DND-41 (cell line): ENCODE results near the gene GALNTL6.

Experiments
- ATAC-seq: fragments of 200-7000 bp; cut with Tn5 transposase; 3 replicates; pipeline ENCODE4 v1.9.1; 2021; ENCODE audit warnings: low read depth; ENCODE audit not compliant: insufficient read depth
- DNase-seq: peaks from one replicate; pipeline ENCODE4 v3.0.0-alpha.2; 2020
- H2AFZ ChIP-seq: 2 replicates; pipeline ENCODE4 v1.6.0; 2012; ENCODE audit warnings: low read depth, low read length
- H3K27ac ChIP-seq: 2 replicates; pipeline ENCODE4 v1.5.1; 2012; ENCODE audit warnings: low read length, inconsistent platforms
- H3K27me3 ChIP-seq: fragments of 200-600 bp; sonication (generic); 2 replicates; pipeline ENCODE4 v1.6.0; 2012; ENCODE audit warnings: low read length, mild to moderate bottlenecking, inconsistent platforms; ENCODE audit not compliant: insufficient read depth, poor library complexity
- H3K36me3 ChIP-seq: 2 replicates; pipeline ENCODE4 v1.5.1; 2012; ENCODE audit warnings: low read length, inconsistent platforms; ENCODE audit not compliant: insufficient read depth
- H3K4me1 ChIP-seq: 2 replicates; pipeline ENCODE4 v1.5.1; 2012; ENCODE audit warnings: mild to moderate bottlenecking, low read length; ENCODE audit not compliant: insufficient read depth
- H3K4me2 ChIP-seq: 2 replicates; pipeline ENCODE4 v1.6.0; 2012; ENCODE audit warnings: mild to moderate bottlenecking, moderate library complexity, low read length, inconsistent platforms; ENCODE audit not compliant: insufficient read depth
- H3K4me3 ChIP-seq, 2 experiments: fragments of 200-600 bp in 1 of 2; shearing (Covaris generic) in 1 of 2; 2 replicates each; pipeline ENCODE4 v1.5.1; 2012 to 2016; ENCODE audit warnings: inconsistent platforms in 2 of 2, low read length in 2 of 2, mild to moderate bottlenecking in 2 of 2, low read depth in 1 of 2, moderate library complexity in 1 of 2
- H3K79me2 ChIP-seq: 2 replicates; pipeline ENCODE4 v1.6.0; 2012; ENCODE audit warnings: low read length, inconsistent platforms; ENCODE audit not compliant: insufficient read depth
- H3K9ac ChIP-seq: 2 replicates; pipeline ENCODE4 v1.6.0; 2012; ENCODE audit warnings: low read depth, mild to moderate bottlenecking, inconsistent platforms, low read length, moderate library complexity
- H3K9me3 ChIP-seq: 2 replicates; pipeline ENCODE4 v1.5.1; 2012; ENCODE audit warnings: low read length, moderate library complexity, mild to moderate bottlenecking, inconsistent platforms; ENCODE audit not compliant: insufficient read depth, severe bottlenecking
- H4K20me1 ChIP-seq: 2 replicates; pipeline ENCODE4 v1.6.0; 2012; ENCODE audit warnings: low read length; ENCODE audit not compliant: insufficient read depth
- CTCF ChIP-seq: IDR thresholded peaks from 2 replicates; pipeline ENCODE4 v1.5.1; 2012; ENCODE audit warnings: borderline replicate concordance, low read length, moderate library complexity, mild to moderate bottlenecking; ENCODE audit not compliant: poor library complexity, severe bottlenecking; ENCODE audit errors: extremely low read depth
- EZH2 ChIP-seq: IDR thresholded peaks from 3 replicates; pipeline ENCODE4 v1.6.1; 2012; ENCODE audit warnings: borderline replicate concordance, low read depth, mild to moderate bottlenecking, moderate library complexity, low read length, inconsistent platforms; ENCODE audit not compliant: severe bottlenecking

Gene GALNTL6

GRCh38 chr4:172485007-172485406, 671.8 kb downstream of the GALNTL6 start:
- TF ChIP-seq CTCF (no peak), EZH2 (no peak)
- ATAC-seq (no peak), DNase-seq (no peak)
- Histone ChIP-seq H4K20me1 (no peaks in the 10 kb centered on the region), H3K4me2 (no peak overlapping the region), H3K79me2 (no peaks in the 10 kb centered on the region), H3K9me3 (no peaks in the 10 kb centered on the region), H3K4me1 (no peaks in the 10 kb centered on the region), H3K4me3 (no peak overlapping the region), H3K27me3 (no peaks in the 10 kb centered on the region), H2AFZ (no peak overlapping the region), H3K27ac (no peak overlapping the region), H3K9ac (no peak overlapping the region), H3K36me3 (no peaks in the 10 kb centered on the region)

GRCh38 chr4:172486531-172486930, 673.3 kb downstream of the GALNTL6 start:
- DNase-seq (no peak), ATAC-seq (no peak)
- Histone ChIP-seq H3K27ac (no peak overlapping the region), H3K36me3 (no peaks in the 10 kb centered on the region), H2AFZ (no peak overlapping the region), H3K9ac (no peak overlapping the region), H3K4me3 (no peak overlapping the region), H3K4me1 (no peaks in the 10 kb centered on the region), H3K4me2 (no peak overlapping the region), H4K20me1 (no peaks in the 10 kb centered on the region), H3K79me2 (no peaks in the 10 kb centered on the region), H3K27me3 (no peaks in the 10 kb centered on the region), H3K9me3 (no peaks in the 10 kb centered on the region)
- TF ChIP-seq CTCF (no peak), EZH2 (no peak)

- Histone ChIP-seq H3K79me2 (no peaks in the 10 kb centered on the region), H3K27ac (no peak overlapping the region), H3K9ac (no peak overlapping the region), H2AFZ (no peak overlapping the region), H3K36me3 (no peaks in the 10 kb centered on the region), H3K4me3 (no peak overlapping the region), H4K20me1 (no peaks in the 10 kb centered on the region), H3K4me1 (no peaks in the 10 kb centered on the region), H3K9me3 (no peaks in the 10 kb centered on the region), H3K27me3 (no peaks in the 10 kb centered on the region), H3K4me2 (no peak overlapping the region)
- DNase-seq, result no peak
- TF ChIP-seq EZH2 (no peak), CTCF (no peak)
- ATAC-seq, result no peak
These were observed 676.7 kb downstream of the GALNTL6 start for GRCh38 chr4:172489861-172490260.

GRCh38 chr4:172495769-172496168, 682.6 kb downstream of the GALNTL6 start:
- H3K36me3 ChIP-seq, result no peaks in the 10 kb centered on the region
- no peaks in the 10 kb centered on the region for H3K9me3 ChIP-seq
- ATAC-seq, result no peak
- H2AFZ ChIP-seq, result no peak overlapping the region
- no peak overlapping the region for H3K4me3 ChIP-seq
- H4K20me1 ChIP-seq, result no peaks in the 10 kb centered on the region
- no peak for DNase-seq
- no peak overlapping the region for H3K27ac ChIP-seq
- no peaks in the 10 kb centered on the region for H3K27me3 ChIP-seq
- no peaks in the 10 kb centered on the region for H3K4me1 ChIP-seq
- no peak overlapping the region for H3K9ac ChIP-seq
- no peaks in the 10 kb centered on the region for H3K79me2 ChIP-seq
- TF ChIP-seq CTCF (no peak), EZH2 (no peak)
- H3K4me2 ChIP-seq, result no peak overlapping the region
